SK-N-SH (cell line): ENCODE measurements around the gene B3GNT3. TPM values are rescaled to one million over a fixed set of nuclear protein-coding genes. Genes with fewer than 3 reads are reported as not detected.

ENCODE experiments used
- CTCF ChIA-PET: fragments of 300-600, 350-600 bp; formaldehyde crosslinking; extraction: SDS; loops from one replicate; lab custom pipeline; 2021; lab: Yijun Ruan, JAX
- POLR2A ChIA-PET: fragments of 350-600 bp; sonication (Branson Sonifier 250); formaldehyde crosslinking; extraction: SDS; loops from one replicate; lab custom pipeline; 2020; ENCODE audit warnings: antibody characterized with exemption, inconsistent platforms; lab: Yijun Ruan, JAX
- DNase-seq: peaks from one replicate; pipeline ENCODE4 v3.0.0; 2012
- H2AFZ ChIP-seq: fragments of 200-600 bp; sonication (generic); 2 replicates; pipeline ENCODE4 v1.8.1; 2016; ENCODE audit warnings: antibody characterized with exemption, mild to moderate bottlenecking, low read depth
- H3F3A ChIP-seq: fragments of 200-600 bp; sonication (generic); replicated peaks from 2 replicates; pipeline ENCODE3; 2016; ENCODE audit warnings: antibody characterized with exemption, mild to moderate bottlenecking; ENCODE audit not compliant: insufficient read depth
- H3K27ac ChIP-seq, 2 experiments: fragments of 200-500 bp in 1 of 2; fragments of 200-600 bp in 1 of 2; sonication (Bioruptor generic) in 1 of 2; sonication (generic), shearing (Covaris generic) in 1 of 2; 2 replicates each; pipeline versions ENCODE4 v1.5.1 to v1.6.1; 2014 to 2016; ENCODE audit warnings: low read depth in 2 of 2, inconsistent platforms in 1 of 2, low read length in 1 of 2, mild to moderate bottlenecking in 1 of 2, mixed read lengths in 1 of 2
- H3K27me3 ChIP-seq: fragments of 200-600 bp; sonication (generic), shearing (Covaris generic); 2 replicates; pipeline ENCODE4 v1.6.1; 2016; ENCODE audit warnings: mixed run types; ENCODE audit not compliant: insufficient read depth
- H3K36me3 ChIP-seq, 2 experiments: fragments of 200-500 bp in 1 of 2; fragments of 200-600 bp in 1 of 2; sonication (Bioruptor generic) in 1 of 2; sonication (generic) in 1 of 2; replicated peaks in 1 of 2; 2 replicates each; pipeline versions ENCODE3 to v1.5.1; 2014 to 2016; ENCODE audit warnings: low read length in 1 of 2, mild to moderate bottlenecking in 1 of 2; ENCODE audit not compliant: insufficient read depth in 2 of 2, control insufficient read depth in 1 of 2
- H3K4me1 ChIP-seq, 2 experiments: fragments of 200-500 bp in 1 of 2; fragments of 200-600 bp in 1 of 2; sonication (Bioruptor generic) in 1 of 2; sonication (generic), shearing (Covaris generic) in 1 of 2; 2 replicates each; pipeline versions ENCODE4 v1.5.1 to v1.6.1; 2014 to 2016; ENCODE audit warnings: low read depth in 1 of 2, low read length in 1 of 2, mixed run types in 1 of 2; ENCODE audit not compliant: insufficient read depth in 2 of 2, control insufficient read depth in 1 of 2
- H3K4me2 ChIP-seq: fragments of 200-600 bp; sonication (generic), shearing (Covaris generic); 2 replicates; pipeline ENCODE4 v1.6.1; 2017; ENCODE audit warnings: mixed run types
- H3K4me3 ChIP-seq, 2 experiments: fragments of 200-500 bp in 1 of 2; fragments of 200-600 bp in 1 of 2; sonication (Bioruptor generic) in 1 of 2; sonication (generic), shearing (Covaris generic) in 1 of 2; 2 replicates each; pipeline versions ENCODE4 v1.5.1 to v1.8.1; 2014 to 2016; ENCODE audit warnings: low read depth in 2 of 2, inconsistent platforms in 1 of 2, low read length in 1 of 2, mild to moderate bottlenecking in 1 of 2, mixed read lengths in 1 of 2, moderate library complexity in 1 of 2
- H3K79me2 ChIP-seq: fragments of 200-600 bp; sonication (generic); 2 replicates; pipeline ENCODE4 v1.8.1; 2017; ENCODE audit warnings: mild to moderate bottlenecking; ENCODE audit not compliant: insufficient read depth
- H3K9ac ChIP-seq: fragments of 200-600 bp; sonication (generic); 2 replicates; pipeline ENCODE4 v1.6.1; 2017; ENCODE audit warnings: mixed run types
- H3K9me2 ChIP-seq: fragments of 200-600 bp; sonication (generic); 2 replicates; pipeline ENCODE4 v1.6.1; 2017; ENCODE audit warnings: mixed run types
- H3K9me3 ChIP-seq: fragments of 200-600 bp; sonication (generic); 2 replicates; pipeline ENCODE4 v1.6.1; 2017; ENCODE audit warnings: mixed run types, mild to moderate bottlenecking, moderate library complexity
- H4K20me1 ChIP-seq: fragments of 200-600 bp; sonication (generic); 2 replicates; pipeline ENCODE4 v1.6.1; 2017; ENCODE audit warnings: mild to moderate bottlenecking, mixed run types; ENCODE audit not compliant: insufficient read depth
- CHD2 ChIP-seq: fragments of 150-350 bp; IDR thresholded peaks from 2 replicates; pipeline ENCODE4 v1.6.1; 2018; ENCODE audit warnings: low read length; ENCODE audit not compliant: partially characterized antibody
- EZH2phosphoT487 ChIP-seq: fragments of 200-600 bp; sonication (generic); IDR thresholded peaks from 2 replicates; pipeline ENCODE4 v1.6.1; 2017; ENCODE audit warnings: low read depth, mixed run types, mild to moderate bottlenecking, antibody characterized with exemption, moderate library complexity, borderline replicate concordance
- FOSL2 ChIP-seq: IDR thresholded peaks from 2 replicates; pipeline ENCODE4 v1.4.0; 2012; ENCODE audit warnings: low read depth, mild to moderate bottlenecking, moderate library complexity, borderline replicate concordance
- MEF2A ChIP-seq: IDR thresholded peaks from 2 replicates; pipeline ENCODE4 v1.4.0; 2012; ENCODE audit warnings: low read depth, borderline replicate concordance
- NFIC ChIP-seq: IDR thresholded peaks from 2 replicates; pipeline ENCODE4 v1.4.0; 2012; ENCODE audit warnings: borderline replicate concordance
- NRF1 ChIP-seq: IDR thresholded peaks from 2 replicates; pipeline ENCODE4 v1.6.1; 2012; ENCODE audit warnings: low read depth, mild to moderate bottlenecking, low read length
- PBX3 ChIP-seq: IDR thresholded peaks from 2 replicates; pipeline ENCODE4; 2012
- RAD21 ChIP-seq: IDR thresholded peaks from 2 replicates; pipeline ENCODE4 v1.6.1; 2012; ENCODE audit warnings: mild to moderate bottlenecking, low read length
- RCOR1 ChIP-seq: fragments of 150-350 bp; IDR thresholded peaks from 2 replicates; pipeline ENCODE4 v1.6.1; 2017; ENCODE audit warnings: antibody characterized with exemption, low read length
- REST ChIP-seq: IDR thresholded peaks from 2 replicates; pipeline ENCODE4 v1.6.1; 2012; ENCODE audit warnings: mild to moderate bottlenecking, low read depth, low read length, moderate library complexity
- RFX5 ChIP-seq: IDR thresholded peaks from 2 replicates; pipeline ENCODE4 v1.6.1; 2012; ENCODE audit warnings: mild to moderate bottlenecking, improper control_type of control experiment, low read length
- RXRA ChIP-seq: IDR thresholded peaks from 2 replicates; pipeline ENCODE4 v1.4.0; 2012; ENCODE audit warnings: low read depth, mild to moderate bottlenecking, borderline replicate concordance
- TAF1 ChIP-seq: IDR thresholded peaks from 2 replicates; pipeline ENCODE4 v1.6.1; 2012; ENCODE audit warnings: low read depth, mild to moderate bottlenecking, low read length, moderate library complexity, borderline replicate concordance
- USF1 ChIP-seq: IDR thresholded peaks from 2 replicates; pipeline ENCODE4 v1.4.0; 2012; ENCODE audit warnings: low read depth, borderline replicate concordance
- USF2 ChIP-seq: fragments of 150-350 bp; IDR thresholded peaks from 2 replicates; pipeline ENCODE4 v1.6.1; 2017; ENCODE audit warnings: antibody characterized with exemption, low read length, low read depth, borderline replicate concordance
- WGBS: methylation state at CpG from one replicate; pipeline ENCODE4 v1.1.6; 2017; ENCODE audit warnings: low lambda C conversion rate; 5-methylcytosine and 5-hydroxymethylcytosine counted together
- polyA plus RNA-seq, 3 experiments: library from polyadenylated mRNA; depleted of rRNA; stranded (reverse); fragments of >200 nt; gene quantifications; 2 replicates each; pipeline ENCODE4 v1.2.3, GENCODE V29; 2012

Gene B3GNT3
- polyA plus RNA-seq, 1 of the 3 experiments (the other 2 are of a cell fraction): not detected

GRCh38 chr19:17767559-17767958 lies 27.4 kb upstream of the B3GNT3 start:
- Histone ChIP-seq H3K9me3 (no peaks in the 10 kb centered on the region), H2AFZ (no peak overlapping the region), H3K79me2 (no peaks in the 10 kb centered on the region), H3K9me2 (no peaks in the 10 kb centered on the region), H3K9ac (no peak overlapping the region), H3K4me1 (no peaks in the 10 kb centered on the region; a peak in 1 of 4 replicates), H4K20me1 (no peaks in the 10 kb centered on the region), H3K36me3 (no peaks in the 10 kb centered on the region), H3K27ac (no peak overlapping the region), H3K4me2 (no peak overlapping the region), H3K27me3 (no peaks in the 10 kb centered on the region), H3F3A (no peaks in the 10 kb centered on the region), H3K4me3 (no peak overlapping the region)
- WGBS: 100% methylated on average over 1 of the region's 1 CpG
- no peak for DNase-seq
- TF ChIP-seq RCOR1: no peak
- POLR2A ChIA-PET: no interaction called here
- CTCF ChIA-PET: interaction anchor here (1.1 to 1.9 kb wide), 2 partner anchors 7 to 16 kb away, joined by 3 to 8 read pairs; no protein-coding TSS in a partner anchor

GRCh38 chr19:17770613-17771012 lies 24.3 kb upstream of the B3GNT3 start:
- no peak overlapping the region for H3K9ac ChIP-seq
- H3F3A ChIP-seq: no peaks in the 10 kb centered on the region
- no peaks in the 10 kb centered on the region for H3K36me3 ChIP-seq
- H3K4me3 ChIP-seq: no peak overlapping the region
- DNase-seq: no peak
- no peak overlapping the region for H3K27ac ChIP-seq
- no peaks in the 10 kb centered on the region for H3K9me2 ChIP-seq
- H2AFZ ChIP-seq: no peak overlapping the region
- no peaks in the 10 kb centered on the region for H4K20me1 ChIP-seq
- TF ChIP-seq RXRA (no peak), REST (no peak), NFIC (no peak), CHD2 (no peak), RAD21 (no peak), EZH2phosphoT487 (no peak)
- TF ChIP-seq, all 33 proteins: peak for 0
- ChIA-PET POLR2A (no interaction called here), CTCF (interaction anchor here (1.3 to 1.6 kb wide), 2 partner anchors 14 to 164 kb away, joined by 3 to 5 read pairs; no protein-coding TSS in a partner anchor)
- no peaks in the 10 kb centered on the region for H3K4me1 ChIP-seq
- WGBS: 89% methylated on average over 13 of the region's 13 CpGs
- H3K4me2 ChIP-seq: no peak overlapping the region
- no peaks in the 10 kb centered on the region for H3K9me3 ChIP-seq
- no peaks in the 10 kb centered on the region for H3K27me3 ChIP-seq
- H3K79me2 ChIP-seq: no peaks in the 10 kb centered on the region

- H3K4me2 ChIP-seq: no peak overlapping the region
- H3K36me3 ChIP-seq: no peaks in the 10 kb centered on the region
- no peak for DNase-seq
- no peak for TF ChIP-seq TAF1
- peak; percentile 45; the same call in 1 of the 2 replicates for TF ChIP-seq USF1
- no peak for TF ChIP-seq NRF1
- no peak for TF ChIP-seq RFX5
- TF ChIP-seq RXRA: no peak
- no peak for TF ChIP-seq MEF2A
- no peak for TF ChIP-seq RAD21
- TF ChIP-seq FOSL2: no peak
- TF ChIP-seq USF2: no peak
- TF ChIP-seq RCOR1: no peak
- peak; percentile 55 for TF ChIP-seq PBX3
- ChIA-PET CTCF (interaction anchor here (0.7 to 1.6 kb wide), 3 partner anchors 12 to 166 kb away, joined by 3 read pairs; no protein-coding TSS in a partner anchor), POLR2A (no interaction called here)
- H3K4me1 ChIP-seq: no peaks in the 10 kb centered on the region
- H3K9me2 ChIP-seq: no peaks in the 10 kb centered on the region
- no peak overlapping the region for H3K27ac ChIP-seq
- H3K27me3 ChIP-seq: no peaks in the 10 kb centered on the region
- no peaks in the 10 kb centered on the region for H3K79me2 ChIP-seq
- H3K9me3 ChIP-seq: no peaks in the 10 kb centered on the region
- H3F3A ChIP-seq: no peaks in the 10 kb centered on the region
- H2AFZ ChIP-seq: no peak overlapping the region
- 100% methylated on average over 3 of the region's 4 CpGs for WGBS
- H4K20me1 ChIP-seq: no peaks in the 10 kb centered on the region
- H3K9ac ChIP-seq: no peak overlapping the region
- H3K4me3 ChIP-seq: no peak overlapping the region
These were observed 22.8 kb upstream of the B3GNT3 start for GRCh38 chr19:17772172-17772571.
